Endothelial cell of umbilical vein (primary cell): Measurements from ENCODE around the gene ITGAX. TPM values are rescaled to one million over a fixed set of nuclear protein-coding genes. Genes with fewer than 3 reads are reported as not detected.

Source experiments
- BruUV-seq: library from RNA; stranded (reverse); fragments of 400-500 nt; replicated peaks from 2 replicates; lab custom pipeline; 2021; lab: Mats Ljungman, UMichigan
- CTCF ChIA-PET: fragments of 300-600, 350-600 bp; sonication (Branson Sonifier 250); formaldehyde crosslinking; loops from one replicate; lab custom pipeline; 2021; ENCODE audit warnings: antibody characterized with exemption, inconsistent platforms; lab: Charles Lee
- POLR2A ChIA-PET: fragments of 300-600, 350-600 bp; sonication (Branson Sonifier 250); formaldehyde crosslinking; loops from one replicate; lab custom pipeline; 2021; ENCODE audit warnings: antibody characterized with exemption, inconsistent platforms; lab: Charles Lee
- DNase-seq: peaks from one replicate; pipeline ENCODE4 v3.0.0-alpha.2; 2011; ENCODE audit warnings: low read depth, low spot score
- FAIRE-seq: peaks from 2 replicates; lab custom pipeline; 2011; peaks lifted over from hg19 to GRCh38; lab: Jason Lieb, UNC
- H2AFZ ChIP-seq: 2 replicates; pipeline ENCODE4 v1.6.0; 2012; ENCODE audit warnings: low read depth, low read length, control low read depth, inconsistent platforms
- H3K27ac ChIP-seq: 2 replicates; pipeline ENCODE4 v1.5.1; 2011; ENCODE audit warnings: low read depth, mild to moderate bottlenecking, control low read depth, low read length, moderate library complexity; ENCODE audit not compliant: insufficient read depth
- H3K27me3 ChIP-seq, 2 experiments: 2 replicates each; pipeline versions ENCODE4 v1.6.0 to v1.6.1; 2011; ENCODE audit warnings: low read length in 2 of 2, mixed read lengths in 1 of 2; ENCODE audit not compliant: control insufficient read depth in 2 of 2, insufficient read depth in 2 of 2
- H3K36me3 ChIP-seq, 2 experiments: 2 replicates in 1 of 2; 3 replicates in 1 of 2; pipeline ENCODE4 v1.5.1; 2011; ENCODE audit warnings: low read length in 2 of 2, mild to moderate bottlenecking in 1 of 2, moderate library complexity in 1 of 2; ENCODE audit not compliant: control insufficient read depth in 2 of 2, insufficient read depth in 2 of 2; ENCODE audit errors: extremely low read depth in 1 of 2
- H3K4me1 ChIP-seq: 3 replicates; pipeline ENCODE4 v1.5.1; 2011; ENCODE audit warnings: mild to moderate bottlenecking, low read length; ENCODE audit not compliant: control insufficient read depth, insufficient read depth; ENCODE audit errors: extremely low read depth
- H3K4me2 ChIP-seq: 2 replicates; pipeline ENCODE4 v1.6.1; 2011; ENCODE audit warnings: low read length, control low read depth, mixed read lengths; ENCODE audit not compliant: insufficient read depth
- H3K4me3 ChIP-seq, 3 experiments: fragments of 200-600 bp in 1 of 3; sonication (generic), shearing (Covaris generic) in 1 of 3; replicated peaks in 1 of 3; 2 replicates each; pipeline ENCODE4 v1.5.1; 2011 to 2016; ENCODE audit warnings: control low read depth in 3 of 3, low read length in 3 of 3, mild to moderate bottlenecking in 2 of 3, inconsistent platforms in 1 of 3, low read depth in 1 of 3, moderate library complexity in 1 of 3; ENCODE audit not compliant: insufficient read depth in 1 of 3
- H3K79me2 ChIP-seq: 2 replicates; pipeline ENCODE4 v1.6.0; 2012; ENCODE audit warnings: low read length, inconsistent platforms; ENCODE audit not compliant: control insufficient read depth, insufficient read depth
- H3K9ac ChIP-seq: replicated peaks from 2 replicates; pipeline ENCODE3; 2011; ENCODE audit warnings: low read length, control low read depth; ENCODE audit not compliant: insufficient read depth; ENCODE audit errors: extremely low read depth
- H3K9me1 ChIP-seq: replicated peaks from 3 replicates; pipeline ENCODE4 v1.6.0; 2011; ENCODE audit warnings: mild to moderate bottlenecking, low read length; ENCODE audit not compliant: control insufficient read depth, insufficient read depth; ENCODE audit errors: extremely low read depth
- H3K9me3 ChIP-seq: replicated peaks from 2 replicates; pipeline ENCODE4 v1.5.1; 2012; ENCODE audit warnings: low read length, inconsistent platforms; ENCODE audit not compliant: control insufficient read depth, insufficient read depth
- H4K20me1 ChIP-seq: replicated peaks from 2 replicates; pipeline ENCODE3; 2011; ENCODE audit warnings: mild to moderate bottlenecking, low read length; ENCODE audit not compliant: control insufficient read depth, insufficient read depth; ENCODE audit errors: extremely low read depth
- EZH2 ChIP-seq: IDR thresholded peaks from 2 replicates; pipeline ENCODE4 v1.6.1; 2012; ENCODE audit warnings: borderline replicate concordance, low read depth, mild to moderate bottlenecking, moderate library complexity, low read length, inconsistent platforms; ENCODE audit not compliant: severe bottlenecking
- GATA2 ChIP-seq: IDR thresholded peaks from 2 replicates; pipeline ENCODE4 v1.7.0; 2011; ENCODE audit warnings: low read depth, mild to moderate bottlenecking, moderate library complexity, mixed read lengths, low read length; ENCODE audit not compliant: insufficient read length, insufficient read depth
- JUN ChIP-seq: IDR thresholded peaks from 2 replicates; pipeline ENCODE4 v1.6.1; 2011; ENCODE audit warnings: borderline replicate concordance, low read depth; ENCODE audit not compliant: insufficient read length, insufficient read depth
- POLR2A ChIP-seq: IDR thresholded peaks from 2 replicates; pipeline ENCODE4 v1.6.1; 2012; ENCODE audit warnings: low read depth, mild to moderate bottlenecking, control low read depth, low read length
- POLR2AphosphoS5 ChIP-seq: IDR thresholded peaks from 2 replicates; pipeline ENCODE4 v1.6.1; 2012; ENCODE audit warnings: low read depth, mild to moderate bottlenecking, control low read depth, low read length, moderate library complexity; ENCODE audit not compliant: insufficient read depth
- dilution Hi-C: fragments of 300-500 bp; cut with MboI; formaldehyde crosslinking; loops from one replicate; pipeline ENCODE4 v1.15.0; 2019; ENCODE audit warnings: low sequenced_read_pairs; ENCODE audit not compliant: extremely low pct_ligation_motif_present
- intact Hi-C: fragments of 100-400 bp; cut with micrococcal nuclease; formaldehyde crosslinking; loops from one replicate; pipeline ENCODE4 v1.10.0; 2022
- polyA plus RNA-seq, 4 experiments: library from polyadenylated mRNA; depleted of rRNA in 3 of 4; stranded (reverse) in 3 of 4; unstranded in 1 of 4; fragments of >200 nt; gene quantifications; 2 replicates each; pipeline versions ENCODE4 v1.2.1 to v1.2.3, GENCODE V29; 2011 to 2012; ENCODE audit warnings: missing spikeins in 1 of 4
- total RNA-seq: library from RNA; stranded (reverse); gene quantifications from 2 replicates; pipeline ENCODE4 v1.2.3, GENCODE V29; 2021
- TF ChIP-seq, protein P1 (sequence below), 2 donors: IDR thresholded peaks; 1 replicate in 1 of 2; 2 replicates in 1 of 2; pipeline ENCODE4 v1.5.1; 2011; ENCODE audit warnings: low read length in 2 of 2, mild to moderate bottlenecking in 2 of 2, moderate library complexity in 2 of 2, control low read depth in 1 of 2, inconsistent platforms in 1 of 2, low read depth in 1 of 2; ENCODE audit not compliant: insufficient read depth in 1 of 2; ENCODE audit errors: extremely low read depth in 1 of 2

The ITGAX gene
- total and polyA plus RNA-seq, 2 donors (not counting 3 experiments of a cell fraction or from before 2014, with no cell fraction given): 0.18 to 1.4 TPM

DNA sequence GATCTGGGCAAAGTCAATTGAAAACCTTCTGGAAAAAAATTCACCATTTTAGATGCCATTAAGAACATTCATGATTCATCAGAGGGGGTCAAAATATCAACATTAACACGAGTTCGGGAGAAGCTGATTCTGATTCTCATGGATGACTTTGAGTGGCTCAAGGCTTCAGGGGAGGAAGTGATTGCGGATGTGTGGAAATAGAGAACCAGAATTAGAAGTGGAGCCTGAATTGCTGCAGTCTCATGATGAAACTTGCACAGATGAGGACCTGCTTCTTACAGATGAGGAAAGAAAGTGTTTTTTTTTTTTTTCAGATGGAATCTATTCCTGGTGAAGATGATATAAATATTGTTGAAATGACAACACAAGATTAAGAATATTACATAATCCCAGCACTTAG is 12.9 kb downstream of the ITGAX start:
- Histone ChIP-seq H3K4me3 (no peak overlapping the region), H2AFZ (no peak overlapping the region), H3K4me2 (no peak overlapping the region), H3K27ac (no peak overlapping the region), H3K9me1 (no peaks in the 10 kb centered on the region), H4K20me1 (no peaks in the 10 kb centered on the region), H3K36me3 (no peaks in the 10 kb centered on the region), H3K79me2 (no peaks in the 10 kb centered on the region), H3K27me3 (no peaks in the 10 kb centered on the region), H3K4me1 (no peaks in the 10 kb centered on the region), H3K9ac (no peak overlapping the region), H3K9me3 (no peaks in the 10 kb centered on the region)
- TF ChIP-seq, protein P1, sequence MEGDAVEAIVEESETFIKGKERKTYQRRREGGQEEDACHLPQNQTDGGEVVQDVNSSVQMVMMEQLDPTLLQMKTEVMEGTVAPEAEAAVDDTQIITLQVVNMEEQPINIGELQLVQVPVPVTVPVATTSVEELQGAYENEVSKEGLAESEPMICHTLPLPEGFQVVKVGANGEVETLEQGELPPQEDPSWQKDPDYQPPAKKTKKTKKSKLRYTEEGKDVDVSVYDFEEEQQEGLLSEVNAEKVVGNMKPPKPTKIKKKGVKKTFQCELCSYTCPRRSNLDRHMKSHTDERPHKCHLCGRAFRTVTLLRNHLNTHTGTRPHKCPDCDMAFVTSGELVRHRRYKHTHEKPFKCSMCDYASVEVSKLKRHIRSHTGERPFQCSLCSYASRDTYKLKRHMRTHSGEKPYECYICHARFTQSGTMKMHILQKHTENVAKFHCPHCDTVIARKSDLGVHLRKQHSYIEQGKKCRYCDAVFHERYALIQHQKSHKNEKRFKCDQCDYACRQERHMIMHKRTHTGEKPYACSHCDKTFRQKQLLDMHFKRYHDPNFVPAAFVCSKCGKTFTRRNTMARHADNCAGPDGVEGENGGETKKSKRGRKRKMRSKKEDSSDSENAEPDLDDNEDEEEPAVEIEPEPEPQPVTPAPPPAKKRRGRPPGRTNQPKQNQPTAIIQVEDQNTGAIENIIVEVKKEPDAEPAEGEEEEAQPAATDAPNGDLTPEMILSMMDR (IDR thresholded peaks at IDR 0.05; ENCODE audit: extremely low read depth in 1 of 2, insufficient read depth in 1 of 2, low read depth in 1 of 2, low read length in 2 of 2): no peak
- no peak for TF ChIP-seq POLR2AphosphoS5
- no peak for TF ChIP-seq GATA2
- no peak for TF ChIP-seq EZH2
- TF ChIP-seq JUN: no peak
- TF ChIP-seq POLR2A: no peak
- intact Hi-C loops: no loop called here
- CTCF ChIA-PET: interaction anchor here (3.4 kb wide), 1 partner anchor 15 kb away, joined by 12 read pairs; no protein-coding TSS in a partner anchor
- DNase-seq: no peak
- BruUV-seq: no TSS peak
- dilution Hi-C loops: no loop called here
- POLR2A ChIA-PET: no interaction called here
- no peak for FAIRE-seq
